KMS-11 (cell line): ENCODE measurements around the gene SCNN1B.

Experiments used
- H2AFZ ChIP-seq: fragments of 200-600 bp; sonication (generic); 2 replicates; pipeline ENCODE4 v1.6.1; 2016; ENCODE audit warnings: antibody characterized with exemption, mixed run types, low read depth
- H3K27ac ChIP-seq: fragments of 200-600 bp; sonication (generic); 2 replicates; pipeline ENCODE4 v1.6.1; 2016; ENCODE audit warnings: mild to moderate bottlenecking, mixed run types
- H3K27me3 ChIP-seq: fragments of 200-600 bp; sonication (generic); 2 replicates; pipeline ENCODE4 v1.6.1; 2017; ENCODE audit warnings: mild to moderate bottlenecking, low read depth, mixed run types, moderate library complexity; ENCODE audit not compliant: insufficient read depth
- H3K36me3 ChIP-seq: fragments of 200-600 bp; sonication (generic); 2 replicates; pipeline ENCODE4 v1.6.1; 2017; ENCODE audit warnings: mild to moderate bottlenecking, mixed run types; ENCODE audit not compliant: insufficient read depth
- H3K4me1 ChIP-seq: fragments of 200-600 bp; sonication (generic); 2 replicates; pipeline ENCODE4 v1.6.1; 2016; ENCODE audit warnings: mild to moderate bottlenecking, low read depth, mixed run types; ENCODE audit not compliant: poor library complexity, severe bottlenecking
- H3K4me2 ChIP-seq: fragments of 200-600 bp; sonication (generic); 2 replicates; pipeline ENCODE4 v1.7.0; 2016; ENCODE audit warnings: mild to moderate bottlenecking, mixed run types
- H3K4me3 ChIP-seq: fragments of 200-600 bp; sonication (generic); IDR thresholded peaks from 2 replicates; pipeline ENCODE4 v1.6.1; 2017; ENCODE audit warnings: low read depth, low read length, mixed read lengths; ENCODE audit not compliant: insufficient read depth
- H3K79me2 ChIP-seq: fragments of 200-600 bp; sonication (generic); 2 replicates; pipeline ENCODE4 v1.6.1; 2016; ENCODE audit warnings: low read depth, mixed run types; ENCODE audit not compliant: insufficient read depth
- H3K9ac ChIP-seq: fragments of 200-600 bp; sonication (generic); 2 replicates; pipeline ENCODE4 v1.6.1; 2016; ENCODE audit warnings: mild to moderate bottlenecking, mixed run types
- H4K20me1 ChIP-seq: fragments of 200-600 bp; sonication (generic); 2 replicates; pipeline ENCODE4 v1.6.1; 2016; ENCODE audit warnings: mild to moderate bottlenecking, mixed run types; ENCODE audit not compliant: insufficient read depth
- CTCF ChIP-seq: fragments of 200-600 bp; sonication (generic); conservative IDR thresholded peaks from 2 replicates; pipeline ENCODE4 v1.6.1; 2017; ENCODE audit warnings: low read depth, mild to moderate bottlenecking, antibody characterized with exemption, low read length, moderate library complexity, mixed read lengths

The SCNN1B gene

GRCh38 chr16:23317751-23318150 lies 15.6 kb downstream of the SCNN1B start:
- H3K36me3 ChIP-seq: no peaks in the 10 kb centered on the region
- H3K9ac ChIP-seq: no peak overlapping the region
- no peaks in the 10 kb centered on the region for H3K27me3 ChIP-seq
- H3K4me1 ChIP-seq: peaks cover 26% of the 10 kb centered on the region
- H3K4me3 ChIP-seq: no peak overlapping the region
- no peak overlapping the region for H3K4me2 ChIP-seq
- no peak overlapping the region for H3K27ac ChIP-seq
- no peak for TF ChIP-seq CTCF
- no peaks in the 10 kb centered on the region for H4K20me1 ChIP-seq
- no peak overlapping the region for H2AFZ ChIP-seq
- no peaks in the 10 kb centered on the region for H3K79me2 ChIP-seq

DNA sequence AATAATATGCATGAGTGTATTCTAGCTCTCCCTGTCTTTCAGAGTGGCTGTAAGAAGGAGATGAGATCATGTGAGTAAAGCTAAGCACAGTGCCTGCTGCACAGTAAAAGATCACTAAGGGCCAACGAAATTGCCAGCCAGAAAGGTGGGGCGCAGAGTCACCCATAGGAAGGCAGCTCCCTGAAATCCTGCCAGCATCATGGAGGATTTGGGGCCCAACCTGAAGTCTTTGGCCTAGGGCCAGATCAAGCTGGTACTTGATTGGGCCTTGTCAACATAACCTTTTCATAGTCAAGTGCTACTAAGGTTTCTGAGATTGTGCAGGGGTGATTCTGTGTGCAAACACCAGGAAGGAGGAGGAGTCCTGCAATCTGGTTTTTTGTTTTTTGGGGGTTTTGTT lies 16.5 kb downstream of the SCNN1B start:
- no peak overlapping the region for H2AFZ ChIP-seq
- H3K27ac ChIP-seq: no peak overlapping the region
- no peak overlapping the region for H3K4me3 ChIP-seq
- no peaks in the 10 kb centered on the region for H4K20me1 ChIP-seq
- H3K9ac ChIP-seq: no peak overlapping the region
- H3K4me2 ChIP-seq: no peak overlapping the region
- H3K36me3 ChIP-seq: no peaks in the 10 kb centered on the region
- H3K79me2 ChIP-seq: no peaks in the 10 kb centered on the region
- H3K27me3 ChIP-seq: no peaks in the 10 kb centered on the region
- H3K4me1 ChIP-seq: peaks cover 35% of the 10 kb centered on the region
- TF ChIP-seq CTCF: no peak

DNA sequence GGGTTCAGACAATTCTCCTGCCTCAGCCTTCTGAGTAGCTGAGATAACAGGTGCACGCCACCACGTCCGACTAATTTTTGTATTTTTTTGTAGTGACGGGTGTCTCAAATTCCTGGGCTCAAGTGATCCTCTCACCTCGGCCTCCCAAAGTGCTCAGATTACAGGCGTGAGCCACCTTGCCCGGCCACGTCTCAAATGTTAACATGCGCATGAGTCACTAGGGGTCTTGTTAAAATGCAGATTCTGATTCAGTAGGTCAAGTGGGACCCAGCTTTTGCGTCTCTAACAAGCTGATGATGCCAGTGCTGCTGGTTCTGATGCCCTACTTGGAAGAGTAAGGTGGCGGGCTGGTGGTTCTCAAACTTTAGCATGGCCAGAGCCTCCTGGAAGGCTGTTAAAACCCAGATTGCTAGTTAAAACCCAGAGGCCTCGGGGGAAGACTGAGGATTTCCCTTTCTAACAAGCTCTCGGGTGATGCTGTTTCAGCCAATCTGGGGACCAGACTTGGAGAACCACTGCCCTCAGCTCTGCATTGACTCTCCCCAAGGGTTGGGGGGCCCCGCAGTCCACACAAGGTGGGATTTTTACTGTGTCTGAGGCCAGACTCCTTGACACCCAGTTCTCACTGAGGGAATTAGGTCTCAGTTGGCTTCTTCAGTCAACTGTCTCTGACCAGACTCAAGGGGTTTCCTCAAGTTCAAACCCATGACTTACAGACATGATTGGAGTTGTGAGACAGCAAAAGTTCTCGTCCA lies 17.9 kb downstream of the SCNN1B start:
- Histone ChIP-seq H3K27me3 (no peaks in the 10 kb centered on the region), H3K9ac (no peak overlapping the region), H3K4me3 (no peak overlapping the region), H4K20me1 (no peaks in the 10 kb centered on the region), H3K4me1 (peaks cover 49% of the 10 kb centered on the region), H3K36me3 (no peaks in the 10 kb centered on the region), H2AFZ (no peak overlapping the region), H3K79me2 (no peaks in the 10 kb centered on the region), H3K27ac (no peak overlapping the region), H3K4me2 (no peak overlapping the region)
- TF ChIP-seq CTCF: no peak

GRCh38 chr16:23320693-23321092 lies 18.6 kb downstream of the SCNN1B start:
- H3K27ac ChIP-seq: no peak overlapping the region
- peaks cover 55% of the 10 kb centered on the region for H3K4me1 ChIP-seq
- H3K27me3 ChIP-seq: no peaks in the 10 kb centered on the region
- H3K79me2 ChIP-seq: no peaks in the 10 kb centered on the region
- no peak overlapping the region for H3K9ac ChIP-seq
- no peaks in the 10 kb centered on the region for H3K36me3 ChIP-seq
- H4K20me1 ChIP-seq: no peaks in the 10 kb centered on the region
- H3K4me3 ChIP-seq: no peak overlapping the region
- H3K4me2 ChIP-seq: no peak overlapping the region
- TF ChIP-seq CTCF: no peak
- H2AFZ ChIP-seq: no peak overlapping the region
